Cardiac fibroblast (primary cell): ENCODE data around the gene ICE2.
A peak's percentile ranks its signal among the peaks of the same experiment; 100 is the strongest.

Experiments used
- DNase-seq, 2 donors: peaks; one replicate each; pipeline versions ENCODE4 v3.0.0 to v3.0.0-alpha.2; 2010; ENCODE audit warnings: low read depth in 2 of 2
- H3K4me3 ChIP-seq, 2 donors: replicated peaks in 1 of 2; 1 replicate in 1 of 2; 2 replicates in 1 of 2; pipeline ENCODE4 v1.5.1; 2011; ENCODE audit warnings: low read depth in 2 of 2, low read length in 2 of 2, mild to moderate bottlenecking in 2 of 2, moderate library complexity in 1 of 2
- CTCF ChIP-seq: IDR thresholded peaks from one replicate; pipeline ENCODE4 v1.5.1; 2011; ENCODE audit warnings: low read depth, mild to moderate bottlenecking, low read length, inconsistent platforms

ICE2 gene

DNA sequence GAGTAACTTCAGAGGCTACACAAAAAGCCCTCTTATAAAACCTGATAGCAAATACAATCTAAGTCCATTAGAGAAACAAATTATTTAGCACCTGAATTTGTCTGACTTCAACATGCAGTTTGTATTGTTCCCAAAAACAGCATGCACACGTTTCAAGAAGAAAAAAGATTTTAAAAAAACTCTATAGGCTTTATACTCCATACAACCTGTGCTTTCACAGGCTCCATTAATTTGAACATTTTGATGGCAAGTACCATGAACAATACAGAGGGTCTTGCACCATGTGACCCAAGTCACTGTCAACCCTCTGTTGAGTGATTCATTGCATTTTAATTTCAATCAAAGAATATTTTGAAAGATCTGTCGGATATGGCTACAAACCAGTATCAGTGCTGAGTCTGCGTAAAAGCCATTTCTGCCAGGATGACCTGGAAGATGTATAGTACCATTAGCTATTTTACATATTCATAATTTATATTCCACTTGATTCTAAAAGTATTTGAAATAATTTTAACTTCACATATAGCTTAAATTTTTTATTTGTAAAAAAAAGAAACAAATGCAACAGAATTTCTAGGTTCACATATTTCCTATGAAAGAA is 94.3 kb downstream of the ICE2 start:
- H3K4me3 ChIP-seq = no peak overlapping the region
- no peak for DNase-seq
- no peak for TF ChIP-seq CTCF

DNA sequence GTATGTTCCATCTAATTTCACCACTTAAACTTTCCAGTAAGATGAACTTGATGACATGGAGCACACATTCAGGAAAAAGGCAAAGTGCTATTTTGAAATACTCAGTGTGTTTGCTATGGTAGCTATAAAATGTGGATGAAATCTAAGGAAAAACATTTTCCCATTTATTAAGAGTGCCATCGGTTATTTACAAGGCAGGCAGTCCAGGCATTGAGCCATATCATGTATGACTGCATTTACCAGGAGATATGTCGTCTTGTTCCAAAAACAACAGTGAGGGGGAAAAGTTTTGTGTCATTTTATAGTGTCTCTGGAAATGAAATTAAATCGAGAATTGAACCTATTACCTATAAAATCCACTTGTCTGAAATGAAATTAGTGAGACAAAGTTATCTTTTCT is 94.9 kb downstream of the ICE2 start:
- DNase-seq = peak; percentile 60 to 64
- no peak for TF ChIP-seq CTCF
- H3K4me3 ChIP-seq = no peak overlapping the region

DNA sequence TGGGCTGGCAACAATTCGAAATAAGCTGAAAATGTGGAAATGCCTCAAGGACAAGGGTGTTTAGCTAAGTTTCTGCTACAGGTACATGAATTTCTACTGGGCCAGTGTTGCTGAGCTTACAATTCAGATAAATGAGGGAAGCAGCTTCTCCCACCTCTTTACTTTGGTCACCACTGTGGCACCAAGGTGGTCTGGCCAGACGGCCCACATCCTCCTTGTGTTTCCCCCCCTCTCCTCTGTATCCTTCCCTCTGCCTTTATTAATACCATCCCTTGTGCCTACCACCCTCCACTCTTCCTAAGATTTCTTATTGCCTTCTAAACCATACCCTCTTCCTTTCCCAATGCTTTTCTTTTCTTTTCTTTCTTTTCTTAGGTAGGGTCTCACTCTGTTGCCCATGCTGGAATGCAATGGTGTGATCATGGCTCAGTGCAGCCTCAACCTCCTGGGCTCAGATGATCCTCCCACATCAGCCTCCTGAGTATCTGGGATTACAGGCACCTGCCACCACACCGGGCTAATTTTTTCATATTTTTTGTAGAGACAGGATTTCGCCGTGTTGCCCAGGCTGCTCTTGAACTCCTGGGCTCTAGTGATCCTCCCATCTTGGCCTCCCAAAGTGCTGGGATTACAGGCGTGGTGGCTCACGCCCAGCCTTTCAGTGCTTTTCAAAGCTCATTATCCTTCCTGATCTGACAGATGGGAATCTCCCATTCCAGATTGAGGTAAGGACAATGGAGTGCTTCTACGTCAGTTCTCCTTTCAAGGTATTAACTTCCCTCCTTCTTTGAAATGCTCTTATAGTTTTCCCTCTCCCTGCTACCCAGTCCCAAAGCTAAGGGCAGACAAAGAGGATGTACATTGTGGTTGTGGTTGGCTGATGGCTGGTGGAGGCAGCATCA is 95.9 kb downstream of the ICE2 start:
- H3K4me3 ChIP-seq = no peak overlapping the region
- TF ChIP-seq CTCF = no peak
- no peak for DNase-seq

GRCh38 chr15:60381148-60381788 is 97.7 kb downstream of the ICE2 start:
- DNase-seq = peak; percentile 58 to 70
- no peak for TF ChIP-seq CTCF
- no peak overlapping the region for H3K4me3 ChIP-seq

DNA sequence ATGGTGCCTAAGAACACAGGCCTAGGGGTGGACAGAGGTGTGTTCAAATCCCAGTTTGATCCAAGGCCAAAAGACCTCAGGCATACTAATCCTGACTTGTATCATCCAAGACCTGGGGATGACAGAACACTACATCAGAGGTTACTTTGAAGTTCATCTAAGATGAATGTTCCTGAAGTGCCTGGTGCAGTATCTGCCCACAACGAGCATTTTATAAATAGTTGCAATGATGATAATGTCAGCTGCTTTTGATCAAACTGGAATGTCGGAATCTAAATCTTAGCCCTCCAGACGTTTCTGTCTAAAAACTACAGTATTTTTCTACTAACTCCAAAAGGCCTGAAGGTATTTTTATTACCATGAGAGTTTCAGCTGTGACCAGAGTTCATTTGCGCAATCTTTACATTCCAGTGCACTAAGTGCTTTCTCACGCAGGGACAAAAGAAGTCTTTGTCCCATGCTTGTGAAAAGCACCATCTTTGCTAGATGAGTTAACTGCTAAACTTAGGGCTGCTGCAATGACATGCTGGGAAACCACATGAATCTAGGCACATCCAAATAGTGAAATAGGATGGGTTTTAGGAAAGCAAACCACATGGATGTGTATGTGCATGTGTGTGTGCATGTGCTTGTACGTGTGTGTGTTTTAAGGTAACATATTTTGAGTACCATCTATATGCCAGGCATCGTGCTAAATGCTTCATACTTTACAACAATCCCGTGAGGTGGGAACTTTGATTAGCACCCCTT is 99.2 kb downstream of the ICE2 start:
- peak; percentile 91 to 92 for DNase-seq
- no peak for TF ChIP-seq CTCF
- no peak overlapping the region for H3K4me3 ChIP-seq

DNA sequence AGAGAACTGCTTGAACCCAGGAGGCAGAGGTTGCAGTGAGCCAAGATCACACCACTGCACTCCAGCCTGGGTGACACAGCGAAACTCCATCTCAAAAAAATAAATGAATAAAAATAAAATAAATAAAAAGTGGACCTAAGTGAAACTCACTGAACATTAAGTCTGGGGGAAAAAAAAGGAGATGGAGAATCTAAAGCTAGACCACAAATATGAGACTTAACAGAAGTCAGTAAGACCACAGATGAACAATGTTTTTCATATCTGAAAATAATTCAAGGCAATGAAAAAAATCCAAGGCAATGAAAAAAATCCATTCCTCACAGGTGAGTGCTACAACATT is 99.8 kb downstream of the ICE2 start:
- TF ChIP-seq CTCF = no peak
- no peak for DNase-seq
- no peak overlapping the region for H3K4me3 ChIP-seq
